ENCODE measurements around the gene NR6A1. TPM values are rescaled to one million over a fixed set of nuclear protein-coding genes. Genes with fewer than 3 reads are reported as not detected.

The NR6A1 gene
- total RNA-seq, 1 donor from 2014 or later, result 0.92 TPM

DNA sequence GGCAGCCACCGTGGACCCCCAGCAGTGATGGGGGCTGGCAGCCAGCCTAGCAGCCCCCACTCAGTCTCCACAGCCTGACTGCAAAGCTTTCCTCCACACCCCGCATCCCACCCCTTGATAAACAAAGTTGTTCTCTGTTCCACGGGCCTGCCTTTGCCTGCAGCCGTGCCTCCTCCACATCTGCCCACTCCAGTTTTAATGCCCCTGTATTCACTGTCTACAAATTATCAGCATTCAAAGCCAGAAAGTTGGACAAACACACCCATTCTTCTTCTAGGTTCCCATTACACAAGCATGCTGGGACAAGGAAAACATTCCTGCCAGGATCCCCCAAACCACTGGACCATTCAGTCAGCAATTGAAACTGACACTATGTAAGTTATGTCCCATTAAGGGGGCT lies 240.9 kb downstream of the NR6A1 start:
- H3K36me3 ChIP-seq (ENCODE audit: control insufficient read depth, insufficient read depth, low read length), result no peaks in the 10 kb centered on the region
- H3K4me3 ChIP-seq (ENCODE audit: low read depth, low read length), result no peak overlapping the region
- DNase-seq (ENCODE audit: low read depth), result no peak
- TF ChIP-seq, protein P1, sequence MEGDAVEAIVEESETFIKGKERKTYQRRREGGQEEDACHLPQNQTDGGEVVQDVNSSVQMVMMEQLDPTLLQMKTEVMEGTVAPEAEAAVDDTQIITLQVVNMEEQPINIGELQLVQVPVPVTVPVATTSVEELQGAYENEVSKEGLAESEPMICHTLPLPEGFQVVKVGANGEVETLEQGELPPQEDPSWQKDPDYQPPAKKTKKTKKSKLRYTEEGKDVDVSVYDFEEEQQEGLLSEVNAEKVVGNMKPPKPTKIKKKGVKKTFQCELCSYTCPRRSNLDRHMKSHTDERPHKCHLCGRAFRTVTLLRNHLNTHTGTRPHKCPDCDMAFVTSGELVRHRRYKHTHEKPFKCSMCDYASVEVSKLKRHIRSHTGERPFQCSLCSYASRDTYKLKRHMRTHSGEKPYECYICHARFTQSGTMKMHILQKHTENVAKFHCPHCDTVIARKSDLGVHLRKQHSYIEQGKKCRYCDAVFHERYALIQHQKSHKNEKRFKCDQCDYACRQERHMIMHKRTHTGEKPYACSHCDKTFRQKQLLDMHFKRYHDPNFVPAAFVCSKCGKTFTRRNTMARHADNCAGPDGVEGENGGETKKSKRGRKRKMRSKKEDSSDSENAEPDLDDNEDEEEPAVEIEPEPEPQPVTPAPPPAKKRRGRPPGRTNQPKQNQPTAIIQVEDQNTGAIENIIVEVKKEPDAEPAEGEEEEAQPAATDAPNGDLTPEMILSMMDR (IDR thresholded peaks at IDR 0.05; ENCODE audit: insufficient read depth, low read length, poor library complexity, severe bottlenecking), result no peak
- H3K27me3 ChIP-seq (ENCODE audit: control insufficient read depth, insufficient read depth, low read length), result no peaks in the 10 kb centered on the region

DNA sequence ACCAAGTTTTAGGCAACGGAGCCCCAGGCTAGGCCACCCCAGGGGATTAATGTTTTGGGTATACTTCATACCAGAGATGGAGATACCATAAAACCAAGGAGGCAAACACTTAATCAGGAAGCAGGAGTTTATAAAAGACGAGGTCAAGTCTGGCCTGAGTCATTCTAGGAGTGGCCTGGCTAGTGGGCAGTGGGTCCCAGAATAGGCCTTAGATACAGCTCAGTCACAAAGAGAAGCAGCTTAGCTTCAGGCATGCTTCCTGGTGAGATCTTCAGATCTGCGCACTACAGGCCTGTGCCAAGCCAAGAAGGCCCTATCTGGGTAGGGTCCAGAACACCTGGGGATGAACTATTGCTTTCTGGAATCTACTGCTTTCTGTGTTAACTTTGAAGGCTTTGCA lies 243.3 kb downstream of the NR6A1 start:
- H3K4me3 ChIP-seq (ENCODE audit: low read depth, low read length), result no peak overlapping the region
- TF ChIP-seq, protein P1 (IDR thresholded peaks at IDR 0.05; ENCODE audit: insufficient read depth, low read length, poor library complexity, severe bottlenecking), result no peak
- H3K36me3 ChIP-seq (ENCODE audit: control insufficient read depth, insufficient read depth, low read length), result no peaks in the 10 kb centered on the region
- no peak for DNase-seq (ENCODE audit: low read depth)
- H3K27me3 ChIP-seq (ENCODE audit: control insufficient read depth, insufficient read depth, low read length), result no peaks in the 10 kb centered on the region

DNA sequence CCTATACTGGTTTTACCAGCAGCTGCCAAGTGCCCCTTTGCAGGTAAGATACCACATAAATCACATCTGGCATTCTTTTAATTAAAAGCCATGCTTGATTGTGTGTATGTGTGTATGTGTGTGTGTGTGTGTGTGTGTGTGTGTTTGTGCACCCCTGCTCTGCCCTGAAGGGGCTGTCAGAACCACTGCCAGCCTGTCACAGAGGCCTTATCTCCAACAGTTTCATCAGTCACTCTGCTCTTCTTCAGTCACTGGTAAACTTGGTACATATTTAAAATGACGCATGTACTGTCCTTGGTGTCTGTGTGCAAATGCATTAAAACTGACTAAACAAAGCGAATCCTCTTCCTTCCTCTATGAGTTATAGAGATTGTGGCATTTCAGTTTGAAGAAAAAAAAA lies 244.9 kb downstream of the NR6A1 start:
- Histone ChIP-seq H3K27me3 (ENCODE audit: control insufficient read depth, insufficient read depth, low read length) (no peaks in the 10 kb centered on the region), H3K4me3 (ENCODE audit: low read depth, low read length) (no peak overlapping the region), H3K36me3 (ENCODE audit: control insufficient read depth, insufficient read depth, low read length) (no peaks in the 10 kb centered on the region)
- TF ChIP-seq, protein P1 (IDR thresholded peaks at IDR 0.05; ENCODE audit: insufficient read depth, low read length, poor library complexity, severe bottlenecking), result no peak
- DNase-seq (ENCODE audit: low read depth), result no peak

DNA sequence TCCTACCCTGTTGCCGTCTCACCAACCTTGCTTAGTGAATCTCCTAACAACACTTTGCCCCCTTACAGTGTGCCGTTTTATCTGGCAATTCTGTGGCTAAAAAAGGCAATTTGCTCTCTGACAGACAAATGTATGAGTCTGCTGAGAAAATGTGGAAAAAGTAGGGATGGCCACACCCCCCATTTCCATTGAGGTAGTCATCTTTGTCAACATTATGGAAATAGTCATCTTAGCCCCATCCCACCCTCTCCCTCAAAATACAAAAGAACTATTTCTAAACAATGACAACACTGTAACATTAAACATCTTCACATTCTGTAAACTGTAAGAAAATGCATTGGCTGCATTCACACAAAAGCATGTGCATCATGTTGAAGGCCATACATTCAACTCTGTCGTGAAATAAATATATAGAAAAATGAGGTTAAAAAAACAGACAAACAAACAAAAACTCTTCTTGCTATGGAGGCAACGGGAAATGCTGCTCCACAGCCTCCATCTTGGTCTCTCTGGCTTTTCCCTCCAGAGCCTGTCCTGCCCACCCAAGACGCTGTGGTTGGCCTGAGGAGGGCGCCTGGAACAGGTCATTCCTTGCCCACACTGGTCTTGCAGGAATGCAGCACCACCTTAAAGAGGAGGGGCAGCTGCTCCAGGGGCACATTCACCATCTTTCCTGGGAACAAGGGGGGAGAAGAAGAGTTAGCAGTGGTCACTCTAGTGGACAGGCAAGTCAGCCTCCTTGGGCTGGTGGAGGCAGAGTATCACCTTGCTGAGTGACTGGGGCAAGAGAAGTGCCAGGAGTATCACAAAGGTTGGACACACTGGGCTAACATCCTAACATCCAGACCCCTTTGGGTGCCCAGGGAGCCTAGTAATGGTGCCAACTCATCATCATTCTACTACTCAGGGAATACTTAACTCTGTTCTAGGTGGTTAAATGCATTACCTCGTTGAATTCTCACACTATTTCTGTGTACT lies 248.7 kb downstream of the NR6A1 start:
- H3K4me3 ChIP-seq (ENCODE audit: low read depth, low read length), result no peak overlapping the region
- no peaks in the 10 kb centered on the region for H3K36me3 ChIP-seq (ENCODE audit: control insufficient read depth, insufficient read depth, low read length)
- TF ChIP-seq, protein P1 (IDR thresholded peaks at IDR 0.05; ENCODE audit: insufficient read depth, low read length, poor library complexity, severe bottlenecking), result peak; percentile 4
- no peak for DNase-seq (ENCODE audit: low read depth)
- H3K27me3 ChIP-seq (ENCODE audit: control insufficient read depth, insufficient read depth, low read length), result no peaks in the 10 kb centered on the region

DNA sequence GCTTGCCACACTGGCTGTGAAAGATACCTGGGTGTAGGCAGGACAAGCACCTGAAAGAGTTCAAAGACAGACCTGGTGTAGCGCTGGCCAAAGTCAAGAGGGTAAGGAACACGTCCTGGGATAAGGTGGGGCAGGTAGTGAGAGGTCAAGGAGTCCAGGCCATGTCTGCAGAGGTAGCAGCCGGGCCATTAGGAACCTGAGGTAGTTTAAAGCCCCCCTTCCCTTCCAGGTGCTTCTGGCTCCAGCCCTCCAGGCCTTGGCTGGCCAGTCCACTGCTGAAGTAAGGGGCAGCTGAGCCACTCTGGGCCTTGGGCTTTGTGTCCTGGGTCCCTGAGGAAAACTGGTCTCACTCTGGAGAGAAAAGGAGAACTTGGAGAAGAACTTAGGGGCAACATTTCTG lies 250.0 kb downstream of the NR6A1 start:
- Histone ChIP-seq H3K4me3 (ENCODE audit: low read depth, low read length) (no peak overlapping the region), H3K36me3 (ENCODE audit: control insufficient read depth, insufficient read depth, low read length) (no peaks in the 10 kb centered on the region), H3K27me3 (ENCODE audit: control insufficient read depth, insufficient read depth, low read length) (no peaks in the 10 kb centered on the region)
- DNase-seq (ENCODE audit: low read depth), result no peak
- TF ChIP-seq, protein P1 (IDR thresholded peaks at IDR 0.05; ENCODE audit: insufficient read depth, low read length, poor library complexity, severe bottlenecking), result no peak
